ENCODE data around the gene MRPS18C. TPM values are rescaled to one million over a fixed set of nuclear protein-coding genes. Genes with fewer than 3 reads are reported as not detected.
A peak's percentile ranks its signal among the peaks of the same experiment; 100 is the strongest.
"Not testable (repeated sequence)": the region's sequence is repeated elsewhere in the genome, so short reads cannot be mapped to it uniquely, and the experiment has no call there.

Gene MRPS18C
- total and polyA plus RNA-seq, 2 of the 4 experiments (the other 2 are of a cell fraction), result 8.6 to 12.2 TPM

DNA sequence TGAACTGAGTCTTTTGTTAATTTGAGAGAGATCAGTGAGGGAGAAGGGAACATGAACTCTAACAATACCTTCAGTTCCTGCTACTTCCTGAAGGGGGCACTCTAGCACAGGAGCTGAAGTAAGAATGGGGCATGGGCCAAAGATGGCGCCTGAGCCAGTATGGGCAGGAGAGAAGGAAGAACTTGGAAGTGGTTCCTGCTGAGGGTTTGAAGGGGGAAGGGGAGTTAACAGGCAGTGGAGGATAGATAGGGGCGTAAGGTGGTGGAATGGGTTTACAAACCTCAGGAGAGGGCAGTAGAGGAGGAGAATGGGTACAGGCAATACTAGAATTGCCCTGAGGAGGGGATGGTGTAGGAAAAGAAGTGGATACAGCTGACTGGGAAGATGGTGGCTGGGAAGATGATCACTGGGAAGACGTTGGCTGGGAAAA is 53.3 kb downstream of the MRPS18C start:
- peak overlapping the region; percentile 88 for H2AFZ ChIP-seq (replicated peaks; ENCODE audit: low read length, poor library complexity)
- DNase-seq (peak; percentile 54), ATAC-seq (ENCODE audit: low read depth) (peak; percentile 46; the same call in 1 of the 2 replicates)
- H3K4me1 ChIP-seq (ENCODE audit: control insufficient read depth, insufficient read depth, low read length); H3K9me3 ChIP-seq (ENCODE audit: control insufficient read depth, insufficient read depth, low read length); H2AK9ac ChIP-seq (replicated peaks; ENCODE audit: low read depth, low read length, poor library complexity); H4K20me1 ChIP-seq (ENCODE audit: insufficient read depth, low read length); H3K27ac ChIP-seq (ENCODE audit: insufficient read depth, low read length); H3K4me3 ChIP-seq (ENCODE audit: insufficient read depth, low read depth, low read length); dilution Hi-C loops (cut with HindIII; ENCODE audit: low sequenced_read_pairs, unreplicated experiment); CTCF ChIA-PET; H3K36me3 ChIP-seq (ENCODE audit: control insufficient read depth, insufficient read depth, low read length); H3K4me2 ChIP-seq (ENCODE audit: low read depth, low read length); H3K56ac ChIP-seq (ENCODE audit: extremely low read depth, insufficient read depth, low read length); H3K9me1 ChIP-seq (ENCODE audit: insufficient read depth, low read length); H3K14ac ChIP-seq (replicated peaks; ENCODE audit: low read depth, low read length); H3K79me1 ChIP-seq (ENCODE audit: low read depth in 1 of 2, low read length in 2 of 2); POLR2A ChIA-PET (ENCODE audit: unreplicated experiment); BruUV-seq (replicated peaks); H2AK5ac ChIP-seq (ENCODE audit: low read depth, low read length); H3K4ac ChIP-seq (ENCODE audit: low read depth, low read length); H3K9ac ChIP-seq (ENCODE audit: low read depth, low read length); H3K23ac ChIP-seq (ENCODE audit: low read depth, low read length); H4K91ac ChIP-seq (ENCODE audit: insufficient read depth, low read depth, low read length); H3K27me3 ChIP-seq (ENCODE audit: control insufficient read depth, insufficient read depth, low read length): not testable (repeated sequence)
- H2BK20ac ChIP-seq (ENCODE audit: low read depth, low read length), result peak overlapping the region; percentile 31
- in situ Hi-C loops (cut with MboI; ENCODE audit: low sequenced_read_pairs), result loop anchor here (25.0 kb wide), 2 partner anchors 753 to 1003 kb away; no protein-coding TSS in a partner anchor
- peak overlapping the region; percentile 62 for H2BK5ac ChIP-seq (ENCODE audit: low read depth, low read length, poor library complexity, severe bottlenecking)
- intact Hi-C loops (cut with micrococcal nuclease), result loop anchor here (1.0 kb wide), 1 partner anchor 131 kb away; no protein-coding TSS in a partner anchor
- peak overlapping the region; percentile 89; the same call in 1 of the 2 replicates for H3K18ac ChIP-seq (ENCODE audit: low read depth, low read length)
- TF ChIP-seq RAD21 (IDR thresholded peaks at IDR 0.05; ENCODE audit: low read length) (peak; percentile 73), SMC3 (IDR thresholded peaks at IDR 0.05; ENCODE audit: low read depth, low read length) (peak; percentile 57)
- TF ChIP-seq, protein P1, sequence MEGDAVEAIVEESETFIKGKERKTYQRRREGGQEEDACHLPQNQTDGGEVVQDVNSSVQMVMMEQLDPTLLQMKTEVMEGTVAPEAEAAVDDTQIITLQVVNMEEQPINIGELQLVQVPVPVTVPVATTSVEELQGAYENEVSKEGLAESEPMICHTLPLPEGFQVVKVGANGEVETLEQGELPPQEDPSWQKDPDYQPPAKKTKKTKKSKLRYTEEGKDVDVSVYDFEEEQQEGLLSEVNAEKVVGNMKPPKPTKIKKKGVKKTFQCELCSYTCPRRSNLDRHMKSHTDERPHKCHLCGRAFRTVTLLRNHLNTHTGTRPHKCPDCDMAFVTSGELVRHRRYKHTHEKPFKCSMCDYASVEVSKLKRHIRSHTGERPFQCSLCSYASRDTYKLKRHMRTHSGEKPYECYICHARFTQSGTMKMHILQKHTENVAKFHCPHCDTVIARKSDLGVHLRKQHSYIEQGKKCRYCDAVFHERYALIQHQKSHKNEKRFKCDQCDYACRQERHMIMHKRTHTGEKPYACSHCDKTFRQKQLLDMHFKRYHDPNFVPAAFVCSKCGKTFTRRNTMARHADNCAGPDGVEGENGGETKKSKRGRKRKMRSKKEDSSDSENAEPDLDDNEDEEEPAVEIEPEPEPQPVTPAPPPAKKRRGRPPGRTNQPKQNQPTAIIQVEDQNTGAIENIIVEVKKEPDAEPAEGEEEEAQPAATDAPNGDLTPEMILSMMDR (conservative IDR thresholded peaks at IDR 0.05; ENCODE audit: low read depth, low read length), result peak; percentile 59
- peak overlapping the region; percentile 96; the same call in 1 of the 2 replicates for H4K5ac ChIP-seq (ENCODE audit: low read depth, low read length)
- 61% methylated on average over 3 of the region's 3 CpGs; no CpG with 5 or more reads in 1 of the 2 experiments for WGBS, 2 experiments (ENCODE audit: extremely low coverage in 2 of 2, insufficient read length in 1 of 2)
- H2BK15ac ChIP-seq (ENCODE audit: low read depth, low read length), result peak overlapping the region; percentile 98; the same call in 1 of the 3 replicates
- H4K8ac ChIP-seq (ENCODE audit: low read depth in 2 of 2, low read length in 2 of 2), result peak overlapping the region; percentile 23 to 99
- peak overlapping the region; percentile 54 for H2BK120ac ChIP-seq (ENCODE audit: low read depth, low read length)

Measured in IMR-90 (cell line).